Small intestine (tissue), 7 donors: ENCODE results near the gene FOXA3. TPM values are rescaled to one million over a fixed set of nuclear protein-coding genes. Genes with fewer than 3 reads are reported as not detected.
A peak's percentile ranks its signal among the peaks of the same experiment; 100 is the strongest.
"Not testable (repeated sequence)": the region's sequence is repeated elsewhere in the genome, so short reads cannot be mapped to it uniquely, and the experiment has no call there.

Source experiments
- DNase-seq, 2 donors: peaks; one replicate each; pipeline versions ENCODE4 v3.0.0 to v3.0.0-alpha.2; 2013
- FAIRE-seq: peaks from 2 replicates; lab custom pipeline; 2012; peaks lifted over from hg19 to GRCh38; lab: Jason Lieb, UNC
- H3K27ac ChIP-seq, 3 donors: one replicate each; pipeline ENCODE4 v1.5.1; 2013; ENCODE audit warnings: low read length in 2 of 3, mild to moderate bottlenecking in 2 of 3, control low read depth in 1 of 3, inconsistent platforms in 1 of 3, low read depth in 1 of 3, moderate library complexity in 1 of 3
- H3K27me3 ChIP-seq, 3 donors: one replicate each; pipeline ENCODE4 v1.6.1; 2013; ENCODE audit warnings: low read length in 3 of 3, inconsistent platforms in 1 of 3; ENCODE audit not compliant: control insufficient read depth in 3 of 3, insufficient read depth in 3 of 3
- H3K36me3 ChIP-seq, 3 donors: one replicate each; pipeline ENCODE4 v1.6.1; 2013; ENCODE audit warnings: low read length in 3 of 3, inconsistent platforms in 1 of 3, low read depth in 1 of 3, mild to moderate bottlenecking in 1 of 3, moderate library complexity in 1 of 3; ENCODE audit not compliant: control insufficient read depth in 3 of 3, insufficient read depth in 2 of 3
- H3K4me1 ChIP-seq, 3 donors: one replicate each; pipeline ENCODE4 v1.6.1; 2013; ENCODE audit warnings: low read length in 2 of 3, inconsistent platforms in 1 of 3, low read depth in 1 of 3, mild to moderate bottlenecking in 1 of 3, moderate library complexity in 1 of 3; ENCODE audit not compliant: control insufficient read depth in 3 of 3, insufficient read depth in 2 of 3
- H3K4me3 ChIP-seq, 3 donors: one replicate each; pipeline ENCODE4 v1.5.1; 2013; ENCODE audit warnings: low read length in 3 of 3, control low read depth in 1 of 3, inconsistent platforms in 1 of 3, low read depth in 1 of 3, mild to moderate bottlenecking in 1 of 3, moderate library complexity in 1 of 3
- H3K9me3 ChIP-seq, 2 donors: one replicate each; pipeline ENCODE4 v1.6.1; 2013; ENCODE audit warnings: low read depth in 1 of 2, low read length in 1 of 2; ENCODE audit not compliant: control insufficient read depth in 2 of 2, insufficient read depth in 1 of 2
- WGBS, 3 donors: extraction: QIAGEN DNeasy Blood & Tissue Kit; methylation state at CpG; one replicate each; pipeline ENCODE4 v1.1.7; 2013; 5-methylcytosine and 5-hydroxymethylcytosine counted together
- polyA plus RNA-seq, 4 donors: library from polyadenylated mRNA; stranded (reverse) in 3 of 4; unstranded in 1 of 4; fragments of 200-250 nt in 3 of 4; fragments of 120-200 nt in 1 of 4; gene quantifications; one replicate each; pipeline versions ENCODE4 v1.2.1 to v1.2.3, GENCODE V29; 2013
- donor health status: healthy with polysubstance abuse.
- donor health status: control.
- donor health status: control.
- donor health status: Bipolar disorder and iron deficiency.
- donor health status: healthy.

FOXA3 gene
- polyA plus RNA-seq, 4 donors, result 15.7 to 33.6 (median 23.1) TPM

- peak overlapping the region; percentile 51 to 74 (median 52) for H3K4me3 ChIP-seq
- peaks cover 0 to 7% (median 0%) of the 10 kb centered on the region in 3 donors for H3K27me3 ChIP-seq
- FAIRE-seq (no peak), DNase-seq (no peak)
- H3K36me3 ChIP-seq, result peaks cover 2 to 29% (median 8%) of the 10 kb centered on the region in 3 donors
- peak overlapping the region in 1 of 3 donors; percentile 54 for H3K27ac ChIP-seq
- peaks cover 0 to 14% (median 0%) of the 10 kb centered on the region in 3 donors for H3K4me1 ChIP-seq
- no peaks in the 10 kb centered on the region for H3K9me3 ChIP-seq
- 3% methylated on average over 22 of the region's 22 CpGs for whole genome bisulfite sequencing, 3 donors
Measured at GRCh38 chr19:45863335-45863839, 739 bp upstream of the FOXA3 start.

GRCh38 chr19:45864629-45865082 lies 530 bp downstream of the FOXA3 start:
- Histone ChIP-seq H3K9me3 (no peaks in the 10 kb centered on the region), H3K27ac (peak overlapping the region; percentile 22 to 77 (median 75)), H3K27me3 (peaks cover 0 to 7% (median 0%) of the 10 kb centered on the region in 3 donors), H3K4me1 (peaks cover 0 to 14% (median 0%) of the 10 kb centered on the region in 3 donors), H3K4me3 (peak overlapping the region; percentile 52 to 64 (median 61)), H3K36me3 (peaks cover 0 to 18% (median 0%) of the 10 kb centered on the region in 3 donors)
- WGBS, 3 donors, result 15 to 28% (median 28%) methylated on average over 12 of the region's 12 CpGs
- FAIRE-seq, result no peak
- DNase-seq, result peak in 1 of 2 donors; percentile 11

GRCh38 chr19:45865269-45865948 lies 1.3 kb downstream of the FOXA3 start:
- Histone ChIP-seq H3K36me3 (peaks cover 0 to 12% (median 0%) of the 10 kb centered on the region in 3 donors), H3K27me3 (peaks cover 0 to 7% (median 0%) of the 10 kb centered on the region in 3 donors), H3K4me3 (peak overlapping the region; percentile 52 to 64 (median 61)), H3K4me1 (peaks cover 0 to 14% (median 0%) of the 10 kb centered on the region in 3 donors), H3K27ac (peak overlapping the region; percentile 37 to 75 (median 57)), H3K9me3 (no peaks in the 10 kb centered on the region)
- DNase-seq (peak; percentile 35 to 36), FAIRE-seq (no peak)
- WGBS, 3 donors, result 10 to 50% (median 35%) methylated on average over 9 of the region's 9 CpGs

GRCh38 chr19:45866400-45867176 lies 2.5 kb downstream of the FOXA3 start:
- H3K36me3 ChIP-seq, result peaks cover 0 to 12% (median 0%) of the 10 kb centered on the region in 3 donors
- 9 to 47% (median 41%) methylated on average over 11 of the region's 11 CpGs for WGBS, 3 donors
- peak overlapping the region; percentile 52 to 75 (median 65) for H3K27ac ChIP-seq
- DNase-seq (peak; percentile 76 to 79), FAIRE-seq (no peak)
- peak overlapping the region; percentile 17 to 64 (median 39) for H3K4me3 ChIP-seq
- no peaks in the 10 kb centered on the region for H3K9me3 ChIP-seq
- H3K4me1 ChIP-seq, result peaks cover 0 to 14% (median 0%) of the 10 kb centered on the region in 3 donors
- peaks cover 0 to 7% (median 0%) of the 10 kb centered on the region in 3 donors for H3K27me3 ChIP-seq

- Histone ChIP-seq H3K27ac (peak overlapping the region in 2 of 3 donors; percentile 65 to 75), H3K4me1 (peaks cover 0 to 14% (median 0%) of the 10 kb centered on the region in 3 donors), H3K4me3 (peak overlapping the region in 2 of 3 donors; percentile 39 to 64), H3K36me3 (peaks cover 0 to 18% (median 0%) of the 10 kb centered on the region in 3 donors)
- not testable (repeated sequence) for H3K27me3 ChIP-seq, FAIRE-seq, H3K9me3 ChIP-seq, DNase-seq
- 33 to 63% (median 52%) methylated on average over 3 to 4 of the region's 4 CpGs for WGBS, 3 donors
Measured at GRCh38 chr19:45867241-45867640, 3.1 kb downstream of the FOXA3 start.

GRCh38 chr19:45870798-45871197 lies 6.7 kb downstream of the FOXA3 start:
- no peak for FAIRE-seq
- no peak overlapping the region for H3K4me3 ChIP-seq
- H3K36me3 ChIP-seq, result peaks cover 0 to 35% (median 0%) of the 10 kb centered on the region in 3 donors

GRCh38 chr19:45872095-45872919 lies 8.2 kb downstream of the FOXA3 start:
- H3K27ac ChIP-seq, result no peak overlapping the region
- no peak for FAIRE-seq

More at GRCh38 chr19:45870798-45871197, 6.7 kb downstream of the FOXA3 start:
- Histone ChIP-seq H3K27me3 (no peaks in the 10 kb centered on the region), H3K27ac (no peak overlapping the region), H3K9me3 (no peaks in the 10 kb centered on the region), H3K4me1 (peaks cover 0 to 21% (median 0%) of the 10 kb centered on the region in 3 donors)
- WGBS, 3 donors, result 76 to 80% (median 80%) methylated on average over 5 of the region's 5 CpGs
- no peak for DNase-seq

More at GRCh38 chr19:45872095-45872919, 8.2 kb downstream of the FOXA3 start:
- Histone ChIP-seq H3K4me1 (peaks cover 0 to 27% (median 3%) of the 10 kb centered on the region in 3 donors), H3K36me3 (peaks cover 0 to 35% (median 2%) of the 10 kb centered on the region in 3 donors), H3K9me3 (no peaks in the 10 kb centered on the region), H3K4me3 (no peak overlapping the region), H3K27me3 (no peaks in the 10 kb centered on the region)
- no peak for DNase-seq
- WGBS, 3 donors, result 94% methylated on average over 31 to 34 of the region's 34 CpGs
